Lower leg skin (tissue), 4 donors: ENCODE measurements around the gene LGSN. TPM values are rescaled to one million over a fixed set of nuclear protein-coding genes. Genes with fewer than 3 reads are reported as not detected.
"Not testable (repeated sequence)": the region's sequence is repeated elsewhere in the genome, so short reads cannot be mapped to it uniquely, and the experiment has no call there.

Source experiments
- DNase-seq, 2 donors: peaks; one replicate each; pipeline ENCODE4 v3.0.0-alpha.2; 2019; ENCODE audit warnings: low spot score in 2 of 2
- H3K4me3 ChIP-seq: fragments of 200-600 bp; sonication (generic); 2 replicates; pipeline ENCODE4 v1.5.1; 2017; ENCODE audit warnings: mild to moderate bottlenecking, low read depth; ENCODE audit not compliant: poor library complexity, severe bottlenecking
- CTCF ChIP-seq, 3 donors: fragments of 450-650 bp; IDR thresholded peaks; one replicate each; pipeline ENCODE4 v1.5.1; 2016; ENCODE audit warnings: antibody characterized with exemption in 3 of 3, mild to moderate bottlenecking in 3 of 3, moderate library complexity in 2 of 3
- POLR2A ChIP-seq, 2 donors: fragments of 450-650 bp; IDR thresholded peaks; one replicate each; pipeline ENCODE4 v1.6.1; 2016 to 2017; ENCODE audit warnings: antibody characterized with exemption in 2 of 2, mild to moderate bottlenecking in 1 of 2, moderate library complexity in 1 of 2
- WGBS, 2 donors: methylation state at CpG; one replicate each; pipeline ENCODE4 v1.1.5; 2018; 5-methylcytosine and 5-hydroxymethylcytosine counted together
- intact Hi-C: fragments of 100-400 bp; cut with DNase I; formaldehyde crosslinking; loops from one replicate; pipeline ENCODE4 v1.15.0; 2023; ENCODE audit warnings: low total_unique reads
- total RNA-seq, 4 donors: library from RNA; depleted of rRNA; stranded (reverse); fragments of >200 nt; gene quantifications; one replicate each; pipeline ENCODE4 v1.1.0, GENCODE V29; 2016

LGSN gene
- total RNA-seq, 4 donors from 2014 or later, result not detected

GRCh38 chr6:63249875-63250482 is 69.8 kb downstream of the LGSN start:
- H3K4me3 ChIP-seq, result no peak overlapping the region
- no peak for TF ChIP-seq CTCF (IDR thresholded peaks at IDR 0.05)
- TF ChIP-seq POLR2A (IDR thresholded peaks at IDR 0.05), result no peak
- intact Hi-C loops, result no loop called here
- DNase-seq, result no peak
- 84 to 85% methylated on average over 3 of the region's 3 CpGs for WGBS, 2 donors

GRCh38 chr6:63246581-63246980 is 73.2 kb downstream of the LGSN start:
- no peak overlapping the region for H3K4me3 ChIP-seq
- intact Hi-C loops, result no loop called here
- no peak for DNase-seq
- TF ChIP-seq POLR2A (IDR thresholded peaks at IDR 0.05), result no peak
- no peak for TF ChIP-seq CTCF (IDR thresholded peaks at IDR 0.05)

- TF ChIP-seq CTCF (IDR thresholded peaks at IDR 0.05) (no peak), POLR2A (IDR thresholded peaks at IDR 0.05) (no peak)
- no peak for DNase-seq
- no peak overlapping the region for H3K4me3 ChIP-seq
- WGBS, 2 donors, result 67 to 85% methylated on average over 1 of the region's 1 CpG
- intact Hi-C loops, result no loop called here
Measured at GRCh38 chr6:63245909-63246308, 73.9 kb downstream of the LGSN start.

- H3K4me3 ChIP-seq, result no peak overlapping the region
- WGBS, 2 donors, result 52 to 55% methylated on average over 2 of the region's 2 CpGs
- TF ChIP-seq CTCF (IDR thresholded peaks at IDR 0.05) (no peak), POLR2A (IDR thresholded peaks at IDR 0.05) (no peak)
- no peak for DNase-seq
- intact Hi-C loops, result no loop called here
Measured at GRCh38 chr6:63245420-63245819, 74.4 kb downstream of the LGSN start.

GRCh38 chr6:63236398-63236817 is 83.4 kb downstream of the LGSN start:
- no peak overlapping the region for H3K4me3 ChIP-seq
- WGBS, 2 donors, result 52 to 69% methylated on average over 3 of the region's 3 CpGs
- intact Hi-C loops, result no loop called here
- no peak for DNase-seq
- TF ChIP-seq POLR2A (IDR thresholded peaks at IDR 0.05) (no peak), CTCF (IDR thresholded peaks at IDR 0.05) (no peak)

- DNase-seq, H3K4me3 ChIP-seq, intact Hi-C loops: not testable (repeated sequence)
- WGBS, 2 donors, result 72 to 92% methylated on average over 5 to 10 of the region's 12 CpGs
Measured at GRCh38 chr6:63230511-63230910, 89.3 kb downstream of the LGSN start.

GRCh38 chr6:63230027-63230426 is 89.8 kb downstream of the LGSN start:
- intact Hi-C loops, DNase-seq, H3K4me3 ChIP-seq: not testable (repeated sequence)
- 80 to 89% methylated on average over 13 of the region's 13 CpGs for WGBS, 2 donors

GRCh38 chr6:63227928-63228894 is 91.6 kb downstream of the LGSN start:
- intact Hi-C loops, H3K4me3 ChIP-seq, DNase-seq: not testable (repeated sequence)
- 88 to 90% methylated on average over 21 to 32 of the region's 32 CpGs for WGBS, 2 donors

GRCh38 chr6:63225987-63226386 is 93.8 kb downstream of the LGSN start:
- DNase-seq, intact Hi-C loops, H3K4me3 ChIP-seq: not testable (repeated sequence)
- 54 to 60% methylated on average over 4 of the region's 4 CpGs for whole genome bisulfite sequencing, 2 donors
